ENCODE data around the gene RAD51B. TPM values are rescaled to one million over a fixed set of nuclear protein-coding genes. Genes with fewer than 3 reads are reported as not detected.

RAD51B gene
- total RNA-seq, 2 donors from 2014 or later, result 13.7 to 15.1 TPM

- DNase-seq (ENCODE audit: low spot score), result no peak
- intact Hi-C loops (cut with DNase I), result no loop called here
Measured at GRCh38 chr14:67821121-67821520, 1.5 kb downstream of the RAD51B start.

GRCh38 chr14:67831113-67831512, 11.5 kb downstream of the RAD51B start:
- intact Hi-C loops (cut with DNase I), result no loop called here
- peak; percentile 69 for DNase-seq (ENCODE audit: low spot score)

GRCh38 chr14:67833403-67833802, 13.8 kb downstream of the RAD51B start:
- DNase-seq (ENCODE audit: low spot score), result no peak
- intact Hi-C loops (cut with DNase I), result no loop called here

DNA sequence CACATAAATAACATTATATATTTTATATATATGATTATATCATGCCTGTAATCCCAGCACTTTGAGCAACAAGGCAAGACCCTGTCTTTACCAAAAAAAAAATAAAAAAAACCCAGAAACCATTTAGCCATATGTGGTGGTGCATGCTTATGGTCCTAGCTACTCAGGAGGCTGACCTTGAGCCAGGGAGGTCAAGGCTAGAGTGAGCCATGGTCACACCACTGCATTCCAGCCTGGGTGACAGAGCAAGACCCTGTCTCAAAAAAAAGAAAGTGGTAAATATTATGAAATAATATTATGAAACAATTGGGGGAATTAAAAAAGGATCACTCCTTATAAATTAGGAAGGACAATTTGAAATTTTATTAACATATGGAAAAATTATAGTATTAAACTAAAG, 16.0 kb downstream of the RAD51B start:
- intact Hi-C loops (cut with DNase I), result no loop called here

GRCh38 chr14:67837011-67837624, 17.5 kb downstream of the RAD51B start:
- intact Hi-C loops (cut with DNase I), result no loop called here
- no peak for DNase-seq (ENCODE audit: low spot score)

More for the DNA sequence above, 16.0 kb downstream of the RAD51B start:
- no peak for DNase-seq (ENCODE audit: low spot score)

- DNase-seq (ENCODE audit: low spot score), result no peak
- intact Hi-C loops (cut with DNase I), result no loop called here
Measured at GRCh38 chr14:67846029-67846610, 26.5 kb downstream of the RAD51B start.

DNA sequence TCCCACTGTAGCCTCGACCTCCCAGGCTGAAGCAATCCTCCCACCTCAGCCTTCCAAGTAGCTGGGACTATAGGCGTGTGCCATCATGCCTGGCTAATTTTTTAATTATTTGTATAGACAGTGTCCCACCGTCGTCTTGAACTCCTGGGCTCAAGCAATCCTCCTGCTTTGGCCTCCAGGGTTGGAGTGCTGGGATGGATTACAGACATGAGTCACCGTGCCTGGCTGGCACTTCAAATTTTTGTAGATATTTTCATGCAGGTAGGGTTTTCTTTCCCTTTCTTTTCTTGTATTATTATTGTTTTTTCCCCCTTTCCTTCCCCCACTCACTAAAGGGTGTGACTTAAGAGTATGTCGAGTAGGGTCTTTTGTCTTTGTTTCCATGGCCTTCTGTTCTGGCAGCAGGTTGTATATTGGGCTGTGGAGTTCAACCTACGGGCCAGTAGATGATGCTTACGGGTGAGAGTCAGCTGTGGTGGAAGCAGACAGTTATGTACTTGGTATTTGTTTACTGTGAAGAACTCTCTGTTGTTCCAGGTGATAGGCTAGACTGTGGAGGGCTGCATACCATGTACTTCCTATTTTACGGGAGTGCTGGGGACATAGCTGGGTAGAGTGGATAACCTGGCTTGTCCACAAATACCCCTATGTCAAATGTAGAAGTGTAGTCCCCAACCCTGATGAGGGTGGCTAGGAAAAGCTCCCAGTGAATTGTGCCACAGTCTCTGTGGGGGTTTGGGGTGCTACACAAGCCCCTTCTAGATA, 30.7 kb downstream of the RAD51B start:
- intact Hi-C loops (cut with DNase I), result no loop called here
- DNase-seq (ENCODE audit: low spot score), result no peak

DNA sequence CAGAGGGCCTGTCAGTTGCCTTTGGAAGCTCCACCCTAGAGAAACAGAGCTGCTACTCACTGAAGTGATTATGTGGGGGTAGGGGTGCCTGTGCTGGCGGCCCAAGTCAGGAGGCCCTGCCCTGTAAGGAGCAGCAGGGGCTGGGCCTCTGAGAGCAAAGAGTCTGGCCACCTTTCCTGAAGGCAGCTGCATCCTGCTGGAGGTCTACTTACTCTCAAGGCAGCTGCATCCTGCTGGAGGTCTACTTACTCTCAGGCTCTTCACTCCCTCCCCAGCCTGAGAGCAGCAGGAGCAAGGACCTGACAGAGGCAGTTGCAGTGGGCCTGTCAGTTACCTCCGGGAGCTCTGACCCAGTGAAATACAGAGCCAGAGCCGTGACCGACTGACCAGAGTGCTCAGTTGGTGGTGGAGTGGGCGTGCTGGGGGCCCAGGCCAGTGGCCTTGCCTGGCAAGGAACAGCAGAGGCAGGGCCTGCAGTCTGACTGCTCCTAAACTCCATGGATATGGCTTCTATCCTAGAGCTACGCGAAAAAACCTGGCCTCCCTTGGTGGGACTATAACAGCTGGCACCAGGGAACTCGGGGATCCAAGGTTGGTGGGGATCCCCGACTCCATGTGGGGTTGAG, 32.3 kb downstream of the RAD51B start:
- no peak for DNase-seq (ENCODE audit: low spot score)
- intact Hi-C loops (cut with DNase I), result no loop called here

GRCh38 chr14:67852926-67853604, 33.5 kb downstream of the RAD51B start:
- no peak for DNase-seq (ENCODE audit: low spot score)
- intact Hi-C loops (cut with DNase I), result no loop called here

GRCh38 chr14:67853715-67854114, 34.1 kb downstream of the RAD51B start:
- DNase-seq (ENCODE audit: low spot score), result no peak
- intact Hi-C loops (cut with DNase I), result no loop called here

- intact Hi-C loops (cut with DNase I), result no loop called here
- DNase-seq (ENCODE audit: low spot score), result no peak
Measured at GRCh38 chr14:67856827-67857226, 37.2 kb downstream of the RAD51B start.

- DNase-seq (ENCODE audit: low spot score), result no peak
Measured at GRCh38 chr14:67857778-67858350, 38.3 kb downstream of the RAD51B start.

GRCh38 chr14:67859169-67859749, 39.7 kb downstream of the RAD51B start:
- intact Hi-C loops (cut with DNase I), result no loop called here

More at GRCh38 chr14:67857778-67858350, 38.3 kb downstream of the RAD51B start:
- intact Hi-C loops (cut with DNase I), result no loop called here

DNA sequence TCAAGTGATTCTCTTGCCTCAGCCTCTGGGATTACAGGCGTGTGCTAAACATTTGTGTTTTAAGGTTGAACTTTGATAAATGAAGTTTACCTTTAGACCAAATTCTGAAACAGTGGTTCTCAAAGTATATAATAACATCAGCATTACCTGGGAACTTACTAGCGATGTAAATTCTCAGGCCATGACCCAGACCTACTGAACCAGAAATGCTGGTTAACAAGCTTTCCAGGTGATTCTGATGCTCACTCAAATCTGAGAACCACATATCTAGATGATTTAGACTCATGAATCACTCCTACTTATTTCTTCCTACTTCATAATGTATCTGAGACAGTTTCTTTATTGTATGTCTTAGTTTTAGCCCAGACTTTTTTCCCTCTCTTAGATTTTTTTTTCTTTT, 43.6 kb downstream of the RAD51B start:
- DNase-seq (ENCODE audit: low spot score), result no peak
- intact Hi-C loops (cut with DNase I), result no loop called here

More at GRCh38 chr14:67859169-67859749, 39.7 kb downstream of the RAD51B start:
- no peak for DNase-seq (ENCODE audit: low spot score)

- no peak for DNase-seq (ENCODE audit: low spot score)
- intact Hi-C loops (cut with DNase I), result no loop called here
Measured at GRCh38 chr14:67875175-67876006, 55.8 kb downstream of the RAD51B start.

- intact Hi-C loops (cut with DNase I), result no loop called here
- no peak for DNase-seq (ENCODE audit: low spot score)
Measured at GRCh38 chr14:67879026-67879425, 59.4 kb downstream of the RAD51B start.

- no peak for DNase-seq (ENCODE audit: low spot score)
- intact Hi-C loops (cut with DNase I), result no loop called here
Measured at GRCh38 chr14:67881225-67881624, 61.6 kb downstream of the RAD51B start.

GRCh38 chr14:67882986-67883555, 63.5 kb downstream of the RAD51B start:
- no peak for DNase-seq (ENCODE audit: low spot score)

More at GRCh38 chr14:67882986-67883555, 63.5 kb downstream of the RAD51B start:
- intact Hi-C loops (cut with DNase I), result no loop called here
